ENCODE data around the gene ENAH.
A peak's percentile ranks its signal among the peaks of the same experiment; 100 is the strongest.
"Not testable (repeated sequence)": the region's sequence is repeated elsewhere in the genome, so short reads cannot be mapped to it uniquely, and the experiment has no call there.

Gene ENAH

GRCh38 chr1:225520587-225521227, 132.2 kb downstream of the ENAH start:
- DNase-seq = no peak

GRCh38 chr1:225519166-225519863, 133.6 kb downstream of the ENAH start:
- no peak for DNase-seq

DNA sequence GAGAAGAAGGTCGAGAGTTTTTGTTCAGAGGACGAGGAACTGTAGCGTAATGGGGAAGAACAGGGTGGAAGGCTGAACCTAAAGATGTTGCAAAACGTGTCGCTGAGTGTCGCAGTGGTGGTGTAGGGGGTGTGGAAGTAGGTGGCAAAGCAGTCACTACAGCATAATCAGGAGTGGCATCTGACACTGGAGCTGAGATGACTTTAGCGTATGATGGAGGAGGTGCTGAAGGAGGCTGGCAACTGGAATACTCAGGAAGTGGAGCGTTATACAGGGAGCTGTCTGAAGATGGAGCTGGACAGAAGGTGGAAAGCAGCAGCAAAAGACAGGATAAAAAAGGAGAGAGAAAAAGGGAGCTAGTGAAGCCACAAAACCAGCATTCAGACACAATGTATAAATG, 135.2 kb downstream of the ENAH start:
- no peak for DNase-seq

- no peak for DNase-seq
Measured at GRCh38 chr1:225517221-225517620, 135.7 kb downstream of the ENAH start.

DNA sequence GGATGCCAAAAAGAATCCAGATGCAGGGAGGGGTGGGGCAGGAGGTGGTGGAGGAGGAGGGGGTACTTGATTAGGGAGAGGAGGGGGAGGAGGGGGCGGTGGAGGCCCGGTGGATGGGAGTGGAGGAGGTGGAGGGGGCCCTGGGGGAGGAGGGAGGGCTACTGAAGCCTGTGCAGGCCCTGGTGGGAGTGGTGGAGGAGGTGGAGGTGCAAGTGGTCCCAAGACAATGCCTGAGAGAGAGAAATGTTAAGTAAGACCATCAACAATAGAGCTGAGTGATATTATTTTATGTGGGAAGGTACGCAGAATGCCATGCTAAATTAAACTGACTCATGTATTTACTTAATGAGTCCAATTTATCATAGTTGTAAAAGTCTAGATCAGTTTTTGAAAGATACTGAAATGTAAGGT, 138.2 kb downstream of the ENAH start:
- no peak for DNase-seq

DNA sequence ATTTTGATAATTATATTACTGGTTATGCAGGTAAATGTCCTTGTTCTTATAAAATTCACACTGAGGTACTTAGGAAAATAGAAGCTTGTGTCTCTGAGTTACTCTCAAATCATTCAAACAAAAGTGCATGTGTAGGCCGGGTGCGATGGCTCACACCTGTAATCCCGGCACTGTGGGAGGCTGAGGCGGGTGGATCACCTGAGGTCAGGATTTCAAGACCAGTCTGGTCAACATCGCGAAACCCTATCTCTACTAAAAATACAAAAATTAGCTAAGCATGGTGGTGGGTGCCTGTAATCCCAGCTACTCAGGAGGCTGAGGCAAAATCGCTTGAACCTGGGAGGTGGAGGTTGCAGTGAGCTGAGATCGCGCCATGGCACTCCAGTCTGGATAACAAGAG, 139.3 kb downstream of the ENAH start:
- not testable (repeated sequence) for DNase-seq

DNA sequence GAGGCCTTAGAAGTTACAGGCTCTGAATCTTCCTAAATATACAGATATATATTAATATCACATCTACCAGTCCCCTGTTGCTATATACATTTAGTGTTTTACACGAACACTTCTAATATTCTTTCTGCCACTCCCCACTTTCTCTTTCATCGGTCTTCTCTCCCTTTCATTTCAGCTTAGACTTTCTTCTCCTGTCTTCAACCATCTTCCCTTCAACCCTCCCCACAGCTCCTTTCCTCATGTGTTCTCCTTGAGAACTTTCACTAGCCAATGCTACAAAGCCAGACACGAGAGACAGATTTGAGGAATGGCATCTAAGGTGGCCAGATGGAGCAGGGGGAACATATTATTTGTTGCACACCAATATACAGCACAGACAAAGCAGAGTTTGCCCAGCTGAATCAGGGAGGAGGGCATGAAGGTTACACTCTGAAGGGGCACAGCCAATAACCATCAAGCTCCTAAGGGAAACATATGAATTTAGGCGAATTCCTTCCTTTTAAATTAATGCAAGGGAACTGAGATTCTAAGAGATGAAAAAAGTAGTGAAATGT, 141.0 kb downstream of the ENAH start:
- no peak for DNase-seq

DNA sequence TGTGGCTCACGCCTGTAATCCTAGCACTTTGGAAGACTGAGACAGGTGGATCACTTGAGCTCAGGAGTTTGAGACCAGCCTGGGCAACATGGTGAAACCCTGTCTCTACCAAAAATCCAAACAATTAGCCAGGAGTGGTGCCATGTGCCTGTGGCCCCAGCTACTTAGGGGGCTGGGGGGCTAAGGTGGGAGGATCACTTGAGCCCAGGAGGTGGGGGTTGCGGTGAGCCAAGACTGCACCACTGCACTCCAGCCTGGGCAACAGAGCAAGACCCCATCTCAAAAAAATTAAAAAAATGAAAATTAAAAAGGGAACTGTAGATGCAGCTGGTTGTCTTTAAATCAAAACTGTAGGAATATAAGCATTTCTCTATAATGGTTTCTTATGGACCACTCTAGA, 142.2 kb downstream of the ENAH start:
- not testable (repeated sequence) for DNase-seq

- no peak for DNase-seq
Measured at GRCh38 chr1:225509770-225510169, 143.2 kb downstream of the ENAH start.

GRCh38 chr1:225509376-225509707, 143.6 kb downstream of the ENAH start:
- no peak for DNase-seq

GRCh38 chr1:225508538-225509375, 144.2 kb downstream of the ENAH start:
- DNase-seq = peak; percentile 77

- DNase-seq = no peak
Measured at GRCh38 chr1:225506727-225507126, 146.2 kb downstream of the ENAH start.

DNA sequence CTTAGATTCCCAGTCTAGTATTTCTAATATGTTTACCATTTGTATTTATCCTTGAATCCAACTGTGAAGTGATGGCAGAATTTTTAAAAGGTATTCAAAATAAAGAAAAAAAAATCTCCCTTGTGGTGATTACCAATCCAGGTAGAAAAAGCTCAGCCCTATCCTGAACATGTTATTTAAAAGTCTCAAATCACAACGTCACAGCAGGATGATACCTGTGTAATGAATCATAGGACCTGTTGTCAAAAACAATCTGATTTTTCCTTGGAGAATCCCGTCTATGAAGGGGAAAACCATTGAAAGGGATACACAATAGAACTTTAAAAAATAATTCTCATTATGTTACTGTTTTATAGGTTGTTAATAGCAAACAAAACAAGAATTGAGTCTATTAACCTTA, 148.1 kb downstream of the ENAH start:
- no peak for DNase-seq

DNA sequence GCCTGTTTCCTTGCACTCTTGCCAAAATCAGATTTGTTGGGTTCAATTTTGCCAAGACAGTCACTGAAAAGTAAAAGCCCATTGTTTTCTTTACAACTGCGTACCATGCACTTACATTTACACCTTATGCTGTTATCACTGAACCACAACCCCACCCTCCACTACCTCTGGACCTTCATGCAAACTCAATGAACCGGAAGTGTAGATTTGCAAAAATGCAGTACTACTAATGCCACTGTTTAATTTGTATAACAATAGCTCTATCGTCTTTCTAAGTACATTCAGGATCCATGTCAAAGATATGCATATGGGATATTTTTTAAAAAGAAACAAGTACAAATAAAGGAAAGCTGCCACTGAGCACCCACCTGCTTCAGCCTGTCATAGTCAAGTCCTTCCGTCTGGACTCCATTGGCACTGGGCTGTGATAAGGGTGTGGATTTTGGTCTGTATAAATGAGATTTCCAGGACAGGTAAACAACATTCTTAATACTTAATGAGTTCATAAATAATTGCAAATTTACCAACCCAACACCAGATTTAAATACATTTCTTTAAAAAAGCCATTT, 152.2 kb downstream of the ENAH start:
- no peak for DNase-seq

- DNase-seq = no peak
Measured at GRCh38 chr1:225498549-225499136, 154.3 kb downstream of the ENAH start.

GRCh38 chr1:225494789-225495359, 158.0 kb downstream of the ENAH start:
- DNase-seq = no peak

GRCh38 chr1:225493591-225494246, 159.2 kb downstream of the ENAH start:
- DNase-seq = no peak

GRCh38 chr1:225488676-225489075, 164.2 kb downstream of the ENAH start:
- DNase-seq = no peak

DNA sequence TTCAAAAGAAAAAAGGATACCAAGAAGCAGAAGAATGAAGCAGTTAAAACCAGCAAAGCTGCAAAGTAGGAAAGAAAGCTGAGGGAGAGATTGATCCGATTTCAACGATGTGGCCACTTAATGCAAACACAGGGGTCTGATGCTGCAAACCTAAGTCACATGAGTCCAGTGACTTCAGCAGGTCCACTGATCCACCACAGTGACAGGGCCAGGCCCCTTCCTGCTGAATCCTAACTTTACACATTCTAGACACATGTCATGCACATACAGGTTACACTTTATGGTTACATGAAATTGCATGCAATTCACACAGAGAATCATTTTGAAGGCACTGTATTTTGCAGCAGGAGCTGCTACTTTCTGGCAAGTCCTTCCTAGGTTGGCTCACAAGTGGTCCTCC, 166.1 kb downstream of the ENAH start:
- DNase-seq = no peak

DNA sequence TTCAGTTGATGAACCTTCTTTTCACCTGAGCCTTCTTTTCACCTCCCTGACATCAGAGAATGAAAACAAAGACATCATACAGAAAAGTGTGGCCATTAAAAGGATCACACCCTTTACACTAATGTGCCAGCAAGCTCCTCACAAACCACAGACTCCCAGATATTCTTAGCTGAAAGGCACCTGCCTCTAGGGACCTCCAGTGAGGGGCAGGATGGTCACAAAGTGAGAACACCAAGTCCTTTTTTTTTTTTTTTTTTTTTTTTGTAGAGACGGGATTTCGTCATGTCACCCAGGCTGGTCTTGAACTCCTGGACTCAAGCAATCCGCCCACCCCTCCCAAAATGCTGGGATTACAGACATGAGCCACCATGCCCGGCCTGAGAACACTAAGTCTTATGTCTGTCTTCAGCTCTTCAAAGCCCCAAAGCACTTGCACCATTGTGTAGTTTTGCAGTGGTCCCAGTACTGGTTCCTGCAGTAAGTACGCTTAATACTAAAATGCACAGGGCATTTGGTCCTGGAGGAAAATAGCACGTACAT, 166.9 kb downstream of the ENAH start:
- no peak for DNase-seq

DNA sequence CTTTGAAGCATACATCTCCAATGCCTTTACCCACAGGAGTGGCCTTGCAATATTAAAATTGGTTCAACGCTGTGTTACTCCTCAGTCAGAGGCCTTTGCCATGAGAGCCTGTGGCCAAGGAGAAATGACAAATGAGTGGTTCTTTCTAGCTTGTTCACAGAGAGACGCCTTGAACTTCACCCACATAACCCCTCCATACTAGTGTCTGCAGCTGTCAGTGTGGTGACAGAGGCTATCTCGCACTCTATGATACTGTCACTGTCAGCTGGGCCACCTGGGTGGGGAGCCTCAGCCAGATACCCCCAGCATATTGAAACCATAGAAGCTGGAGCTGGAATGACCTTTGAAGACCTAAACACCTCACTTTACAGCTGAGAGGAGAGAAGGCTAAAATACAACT, 167.7 kb downstream of the ENAH start:
- no peak for DNase-seq

Data from NCI-H2107 (cell line).